Stimulated activated naive CD8-positive, alpha-beta T cell treated with anti-CD3 and anti-CD28 coated beads, Interleukin-15, Interleukin-2, amounts not matched to agents 100 U/mL and 50 U/mL, for 24 hours (primary cell): ENCODE measurements around the gene BCAP31.
"Not testable (repeated sequence)": the region's sequence is repeated elsewhere in the genome, so short reads cannot be mapped to it uniquely, and the experiment has no call there.

Experiments
- ATAC-seq: fragments of 150-1000 bp; cut with Tn5 transposase; one replicate; pipeline ENCODE4 v1.10.0; 2021
- DNase-seq: peaks from one replicate; pipeline ENCODE4 v3.0.0; 2021

BCAP31 gene

GRCh38 chrX:153694687-153695270 is 29.4 kb downstream of the BCAP31 start:
- DNase-seq: no peak
- no peak for ATAC-seq

- not testable (repeated sequence) for DNase-seq, ATAC-seq
Measured at GRCh38 chrX:153694256-153694655, 29.9 kb downstream of the BCAP31 start.

GRCh38 chrX:153693216-153694086 is 30.7 kb downstream of the BCAP31 start:
- DNase-seq (no peak), ATAC-seq (no peak)

- DNase-seq (no peak), ATAC-seq (no peak)
Measured at GRCh38 chrX:153692611-153693156, 31.5 kb downstream of the BCAP31 start.

GRCh38 chrX:153692003-153692402 is 32.2 kb downstream of the BCAP31 start:
- DNase-seq (no peak), ATAC-seq (no peak)

- DNase-seq, ATAC-seq: not testable (repeated sequence)
Measured at GRCh38 chrX:153691032-153691827, 33.0 kb downstream of the BCAP31 start.

GRCh38 chrX:153690466-153690865 is 33.7 kb downstream of the BCAP31 start:
- DNase-seq (no peak), ATAC-seq (no peak)

GRCh38 chrX:153689654-153690465 is 34.3 kb downstream of the BCAP31 start:
- DNase-seq (no peak), ATAC-seq (no peak)

- no peak for ATAC-seq
Measured at GRCh38 chrX:153688911-153689590, 35.1 kb downstream of the BCAP31 start.

GRCh38 chrX:153688506-153688905 is 35.7 kb downstream of the BCAP31 start:
- DNase-seq: no peak
- ATAC-seq: no peak

More at GRCh38 chrX:153688911-153689590, 35.1 kb downstream of the BCAP31 start:
- DNase-seq: no peak

GRCh38 chrX:153688071-153688470 is 36.1 kb downstream of the BCAP31 start:
- DNase-seq (no peak), ATAC-seq (no peak)

GRCh38 chrX:153687121-153688039 is 36.8 kb downstream of the BCAP31 start, which contains the start of gene SLC6A8:
SLC6A8 (plus strand) TSS chrX:153687926; CDS start chrX:153688575, 649 bp downstream.
- DNase-seq: peak; percentile 53
- ATAC-seq: no peak

- DNase-seq (no peak), ATAC-seq (no peak)
Measured at GRCh38 chrX:153686711-153687110, 37.5 kb downstream of the BCAP31 start.

GRCh38 chrX:153685751-153686696 is 38.2 kb downstream of the BCAP31 start:
- ATAC-seq (no peak), DNase-seq (no peak)

- ATAC-seq (no peak), DNase-seq (no peak)
Measured at GRCh38 chrX:153685156-153685536, 39.0 kb downstream of the BCAP31 start.

GRCh38 chrX:153684467-153685155 is 39.6 kb downstream of the BCAP31 start:
- no peak for DNase-seq
- ATAC-seq: no peak

- ATAC-seq, DNase-seq: not testable (repeated sequence)
Measured at GRCh38 chrX:153683486-153683885, 40.7 kb downstream of the BCAP31 start.

GRCh38 chrX:153681175-153681574 is 43.0 kb downstream of the BCAP31 start:
- ATAC-seq: no peak
- no peak for DNase-seq
